ENCODE measurements around the gene ZNF583.

The ZNF583 gene

GRCh38 chr19:56403764-56404704 is at the start of gene ZNF583:
Gene ZNF583, plus strand, starts transcription at chr19:56404332. Its CDS starts 2,783 bp downstream, at chr19:56407115.
- peak; percentile 97 for DNase-seq

GRCh38 chr19:56355517-56355916 is 48.6 kb upstream of the ZNF583 start:
- no peak for DNase-seq

GRCh38 chr19:56356944-56357343 is 47.2 kb upstream of the ZNF583 start:
- no peak for DNase-seq

- no peak for DNase-seq
Measured at GRCh38 chr19:56360841-56361240, 43.3 kb upstream of the ZNF583 start.

- DNase-seq: peak; percentile 81
Measured at GRCh38 chr19:56367829-56368711, 36.1 kb upstream of the ZNF583 start.

- no peak for DNase-seq
Measured at GRCh38 chr19:56369886-56370676, 34.1 kb upstream of the ZNF583 start.

- no peak for DNase-seq
Measured at GRCh38 chr19:56372281-56372680, 31.9 kb upstream of the ZNF583 start.

- DNase-seq: no peak
Measured at GRCh38 chr19:56377105-56377924, 26.8 kb upstream of the ZNF583 start.

- DNase-seq: no peak
Measured at GRCh38 chr19:56383826-56384605, 20.1 kb upstream of the ZNF583 start.

GRCh38 chr19:56393119-56394012 is 10.8 kb upstream of the ZNF583 start, which contains the start of gene ZNF582:
Gene ZNF582, minus strand, starts transcription at chr19:56393534. Its CDS starts 1,782 bp downstream, at chr19:56391752.
- DNase-seq: peak; percentile 95

GRCh38 chr19:56398809-56399208 is 5.3 kb upstream of the ZNF583 start:
- DNase-seq: no peak

- no peak for DNase-seq
Measured at GRCh38 chr19:56400485-56400884, 3.6 kb upstream of the ZNF583 start.

GRCh38 chr19:56403261-56403660 is 871 bp upstream of the ZNF583 start:
- DNase-seq: peak; percentile 25

GRCh38 chr19:56404705-56405056 is 549 bp downstream of the ZNF583 start:
- no peak for DNase-seq

GRCh38 chr19:56405062-56405461 is 930 bp downstream of the ZNF583 start:
- no peak for DNase-seq

GRCh38 chr19:56423276-56423984 is 19.3 kb downstream of the ZNF583 start:
- DNase-seq: no peak

- no peak for DNase-seq
Measured at GRCh38 chr19:56423985-56424353, 19.8 kb downstream of the ZNF583 start.

- DNase-seq: no peak
Measured at GRCh38 chr19:56441206-56441792, 37.2 kb downstream of the ZNF583 start.

GRCh38 chr19:56474308-56474707 is 70.2 kb downstream of the ZNF583 start:
- DNase-seq: no peak

All from suppressor macrophage treated with lipopolysaccharide for 4 hours (primary cell).